ENCODE measurements around the gene CAPN15. TPM values are rescaled to one million over a fixed set of nuclear protein-coding genes. Genes with fewer than 3 reads are reported as not detected.

The CAPN15 gene
- polyA plus RNA-seq, 1 of the 3 experiments (the other 2 are of a cell fraction): 22.9 TPM

DNA sequence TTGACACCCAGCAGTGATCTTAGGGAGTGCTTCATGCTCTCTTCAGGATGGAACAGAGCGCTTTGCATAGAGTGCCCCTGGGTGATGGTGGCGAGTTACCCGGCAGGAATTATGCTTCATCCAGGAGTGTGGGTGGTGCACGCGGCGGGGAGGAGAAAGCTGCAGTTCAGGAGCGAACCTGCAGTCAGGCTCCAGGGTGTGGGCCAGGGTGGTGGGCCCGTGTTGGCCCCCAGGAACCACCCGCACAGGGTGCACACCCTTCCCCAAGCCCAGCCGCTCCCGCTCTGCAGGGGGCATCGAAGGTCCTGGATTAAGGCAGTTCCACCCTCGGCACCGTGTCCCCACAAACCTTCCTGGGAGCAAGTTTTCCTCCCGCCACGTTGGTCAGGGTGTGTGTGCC lies 66.3 kb downstream of the CAPN15 start (continued):
- TF ChIP-seq, protein P1, sequence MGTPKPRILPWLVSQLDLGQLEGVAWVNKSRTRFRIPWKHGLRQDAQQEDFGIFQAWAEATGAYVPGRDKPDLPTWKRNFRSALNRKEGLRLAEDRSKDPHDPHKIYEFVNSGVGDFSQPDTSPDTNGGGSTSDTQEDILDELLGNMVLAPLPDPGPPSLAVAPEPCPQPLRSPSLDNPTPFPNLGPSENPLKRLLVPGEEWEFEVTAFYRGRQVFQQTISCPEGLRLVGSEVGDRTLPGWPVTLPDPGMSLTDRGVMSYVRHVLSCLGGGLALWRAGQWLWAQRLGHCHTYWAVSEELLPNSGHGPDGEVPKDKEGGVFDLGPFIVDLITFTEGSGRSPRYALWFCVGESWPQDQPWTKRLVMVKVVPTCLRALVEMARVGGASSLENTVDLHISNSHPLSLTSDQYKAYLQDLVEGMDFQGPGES (IDR thresholded peaks at IDR 0.05; ENCODE audit: low read depth, low read length): no peak
- no peak for TF ChIP-seq TAF1 (IDR thresholded peaks at IDR 0.05; ENCODE audit: borderline replicate concordance, low read depth, low read length)
- no peak for TF ChIP-seq EP300 (IDR thresholded peaks at IDR 0.05; ENCODE audit: borderline replicate concordance in 1 of 2, low read depth in 1 of 2, low read length in 1 of 2)
- no peak for TF ChIP-seq RCOR1 (IDR thresholded peaks at IDR 0.05; ENCODE audit: low read length)

DNA sequence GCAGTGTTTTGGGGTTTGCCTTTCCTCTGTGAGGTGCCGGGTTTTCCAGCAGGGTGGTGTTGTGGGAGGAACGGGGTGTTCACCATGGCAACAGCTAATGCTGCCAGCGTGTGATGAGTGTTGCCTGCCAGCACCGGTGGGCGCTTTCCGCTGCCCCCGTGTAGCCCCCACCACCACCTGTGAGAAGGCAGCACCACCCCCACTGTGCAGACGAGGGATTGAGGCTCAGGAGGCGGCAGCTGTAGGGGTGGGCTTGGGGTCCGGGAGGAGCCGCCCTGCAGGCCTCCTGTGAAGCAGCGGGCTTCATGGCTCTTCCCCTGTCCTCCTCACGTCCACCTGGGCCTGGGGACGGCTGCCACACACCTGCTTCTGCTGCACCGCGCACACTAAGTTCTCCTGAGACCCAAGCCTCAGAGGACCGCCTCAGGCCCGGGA lies 67.6 kb downstream of the CAPN15 start:
- H3K9me2 ChIP-seq: no peaks in the 10 kb centered on the region
- H3K4me2 ChIP-seq: no peak overlapping the region
- no peak overlapping the region for H3K4me3 ChIP-seq (ENCODE audit: low read depth in 2 of 2, low read length in 1 of 2)
- no peaks in the 10 kb centered on the region for H3K9me3 ChIP-seq
- no peaks in the 10 kb centered on the region for H3K27me3 ChIP-seq (ENCODE audit: insufficient read depth)
- CTCF ChIA-PET: no interaction called here
- H3K27ac ChIP-seq (ENCODE audit: low read depth in 2 of 2, low read length in 1 of 2): no peak overlapping the region
- TF ChIP-seq TEAD4 (IDR thresholded peaks at IDR 0.05; ENCODE audit: borderline replicate concordance, insufficient read depth) (no peak), FOSL2 (IDR thresholded peaks at IDR 0.05; ENCODE audit: borderline replicate concordance, low read depth) (no peak), NRF1 (IDR thresholded peaks at IDR 0.05; ENCODE audit: low read depth, low read length) (no peak), RCOR1 (IDR thresholded peaks at IDR 0.05; ENCODE audit: low read length) (no peak), ELF1 (IDR thresholded peaks at IDR 0.05) (no peak), CHD2 (IDR thresholded peaks at IDR 0.05; ENCODE audit: low read length, partially characterized antibody) (no peak), EP300 (IDR thresholded peaks at IDR 0.05; ENCODE audit: borderline replicate concordance in 1 of 2, low read depth in 1 of 2, low read length in 1 of 2) (no peak), FOXJ3 (CRISPR knock-in tag; IDR thresholded peaks at IDR 0.05) (no peak)
- TF ChIP-seq, protein P2, sequence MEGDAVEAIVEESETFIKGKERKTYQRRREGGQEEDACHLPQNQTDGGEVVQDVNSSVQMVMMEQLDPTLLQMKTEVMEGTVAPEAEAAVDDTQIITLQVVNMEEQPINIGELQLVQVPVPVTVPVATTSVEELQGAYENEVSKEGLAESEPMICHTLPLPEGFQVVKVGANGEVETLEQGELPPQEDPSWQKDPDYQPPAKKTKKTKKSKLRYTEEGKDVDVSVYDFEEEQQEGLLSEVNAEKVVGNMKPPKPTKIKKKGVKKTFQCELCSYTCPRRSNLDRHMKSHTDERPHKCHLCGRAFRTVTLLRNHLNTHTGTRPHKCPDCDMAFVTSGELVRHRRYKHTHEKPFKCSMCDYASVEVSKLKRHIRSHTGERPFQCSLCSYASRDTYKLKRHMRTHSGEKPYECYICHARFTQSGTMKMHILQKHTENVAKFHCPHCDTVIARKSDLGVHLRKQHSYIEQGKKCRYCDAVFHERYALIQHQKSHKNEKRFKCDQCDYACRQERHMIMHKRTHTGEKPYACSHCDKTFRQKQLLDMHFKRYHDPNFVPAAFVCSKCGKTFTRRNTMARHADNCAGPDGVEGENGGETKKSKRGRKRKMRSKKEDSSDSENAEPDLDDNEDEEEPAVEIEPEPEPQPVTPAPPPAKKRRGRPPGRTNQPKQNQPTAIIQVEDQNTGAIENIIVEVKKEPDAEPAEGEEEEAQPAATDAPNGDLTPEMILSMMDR (IDR thresholded peaks at IDR 0.05): no peak
- TF ChIP-seq, protein P3, sequence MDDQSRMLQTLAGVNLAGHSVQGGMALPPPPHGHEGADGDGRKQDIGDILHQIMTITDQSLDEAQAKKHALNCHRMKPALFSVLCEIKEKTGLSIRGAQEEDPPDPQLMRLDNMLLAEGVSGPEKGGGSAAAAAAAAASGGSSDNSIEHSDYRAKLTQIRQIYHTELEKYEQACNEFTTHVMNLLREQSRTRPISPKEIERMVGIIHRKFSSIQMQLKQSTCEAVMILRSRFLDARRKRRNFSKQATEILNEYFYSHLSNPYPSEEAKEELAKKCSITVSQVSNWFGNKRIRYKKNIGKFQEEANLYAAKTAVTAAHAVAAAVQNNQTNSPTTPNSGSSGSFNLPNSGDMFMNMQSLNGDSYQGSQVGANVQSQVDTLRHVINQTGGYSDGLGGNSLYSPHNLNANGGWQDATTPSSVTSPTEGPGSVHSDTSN (IDR thresholded peaks at IDR 0.05): no peak
- TF ChIP-seq, protein P1 (IDR thresholded peaks at IDR 0.05; ENCODE audit: low read depth, low read length): no peak
- peaks cover 0 to 2% of the 10 kb centered on the region in 2 experiments for H3K36me3 ChIP-seq (replicated peaks in 1 of 2; ENCODE audit: control insufficient read depth in 1 of 2, insufficient read depth in 2 of 2, low read length in 1 of 2)
- no peak for DNase-seq
- WGBS (ENCODE audit: low lambda C conversion rate): 91% methylated on average over 6 of the region's 18 CpGs
- H3K9ac ChIP-seq: no peak overlapping the region
- no peak overlapping the region for H2AFZ ChIP-seq (ENCODE audit: low read depth)
- H3K79me2 ChIP-seq (ENCODE audit: insufficient read depth): peaks cover 75% of the 10 kb centered on the region
- peaks cover 52% of the 10 kb centered on the region for H4K20me1 ChIP-seq (ENCODE audit: insufficient read depth)
- peaks cover 0 to 8% of the 10 kb centered on the region in 2 experiments; a peak in 1 of 4 replicates for H3K4me1 ChIP-seq (ENCODE audit: control insufficient read depth in 1 of 2, insufficient read depth in 2 of 2, low read depth in 1 of 2, low read length in 1 of 2)
- POLR2A ChIA-PET: no interaction called here
- peaks cover 2% of the 10 kb centered on the region for H3F3A ChIP-seq (replicated peaks; ENCODE audit: insufficient read depth)

Data from SK-N-SH (cell line).